Activated T-cell treated with anti-CD3 and anti-CD28 coated beads, Interleukin-2, amount 50 U/mL, for 72 hours (primary cell): ENCODE measurements around the gene WDR7. TPM values are rescaled to one million over a fixed set of nuclear protein-coding genes. Genes with fewer than 3 reads are reported as not detected.

Source experiments
- ATAC-seq, 2 donors: fragments of 150-1000 bp; cut with Tn5 transposase; replicated peaks in 1 of 2; 2 replicates each; pipeline ENCODE4 v1.10.0; 2021; ENCODE audit warnings: moderate library complexity in 2 of 2, mild to moderate bottlenecking in 1 of 2
- DNase-seq, 2 donors: peaks; one replicate each; pipeline ENCODE4 v3.0.0; 2021 to 2022; ENCODE audit warnings: mixed read lengths in 1 of 2
- H3K27ac Mint-ChIP-seq: one replicate; pipeline ENCODE4 v1.8.0; 2022; ENCODE audit warnings: mild to moderate bottlenecking, moderate library complexity, mixed read lengths
- H3K27me3 Mint-ChIP-seq: one replicate; pipeline ENCODE4 v1.8.0; 2022; ENCODE audit warnings: low read depth, mixed read lengths
- H3K36me3 Mint-ChIP-seq, 2 donors: one replicate each; pipeline ENCODE4 v1.8.0; 2022; ENCODE audit warnings: mixed read lengths in 2 of 2, mild to moderate bottlenecking in 1 of 2; ENCODE audit not compliant: insufficient read depth in 2 of 2
- H3K4me1 Mint-ChIP-seq: one replicate; pipeline ENCODE4 v1.8.0; 2022; ENCODE audit warnings: low read depth, mixed read lengths
- H3K4me3 Mint-ChIP-seq, 2 donors: one replicate each; pipeline ENCODE4 v1.8.0; 2022; ENCODE audit warnings: mild to moderate bottlenecking in 2 of 2, mixed read lengths in 2 of 2, moderate library complexity in 2 of 2
- H3K9me3 Mint-ChIP-seq, 2 donors: one replicate each; pipeline ENCODE4 v1.8.0; 2022; ENCODE audit warnings: mixed read lengths in 2 of 2
- total RNA-seq, 2 donors: library from RNA; stranded (reverse); gene quantifications; one replicate each; pipeline ENCODE4 v1.2.3, GENCODE V29; 2022

WDR7 gene
- total RNA-seq, 2 donors from 2014 or later: 25.6 to 25.9 TPM

- peaks cover 7% of the 10 kb centered on the region for H3K27me3 Mint-ChIP-seq
- no peak for ATAC-seq
- no peaks in the 10 kb centered on the region for H3K36me3 Mint-ChIP-seq
- no peak for DNase-seq
- no peak overlapping the region for H3K4me3 Mint-ChIP-seq
- no peak overlapping the region for H3K27ac Mint-ChIP-seq
- no peaks in the 10 kb centered on the region for H3K4me1 Mint-ChIP-seq
- peaks cover 4 to 5% of the 10 kb centered on the region in 2 donors for H3K9me3 Mint-ChIP-seq
Observed at GRCh38 chr18:57048859-57049258, 397.7 kb downstream of the WDR7 start.

GRCh38 chr18:57050310-57050949, 399.3 kb downstream of the WDR7 start:
- Mint-ChIP-seq H3K27ac (no peak overlapping the region), H3K4me3 (no peak overlapping the region), H3K4me1 (no peaks in the 10 kb centered on the region), H3K36me3 (peaks cover 0 to 2% of the 10 kb centered on the region in 2 donors), H3K27me3 (peaks cover 10% of the 10 kb centered on the region), H3K9me3 (peaks cover 4% of the 10 kb centered on the region in 2 donors)
- no peak for ATAC-seq
- DNase-seq: no peak

- Mint-ChIP-seq H3K9me3 (peaks cover 2 to 3% of the 10 kb centered on the region in 2 donors), H3K27ac (no peak overlapping the region), H3K4me3 (no peak overlapping the region), H3K36me3 (peaks cover 0 to 4% of the 10 kb centered on the region in 2 donors), H3K27me3 (peaks cover 17% of the 10 kb centered on the region), H3K4me1 (no peaks in the 10 kb centered on the region)
- ATAC-seq (no peak), DNase-seq (no peak)
Observed at GRCh38 chr18:57051021-57051656, 400.0 kb downstream of the WDR7 start.

DNA sequence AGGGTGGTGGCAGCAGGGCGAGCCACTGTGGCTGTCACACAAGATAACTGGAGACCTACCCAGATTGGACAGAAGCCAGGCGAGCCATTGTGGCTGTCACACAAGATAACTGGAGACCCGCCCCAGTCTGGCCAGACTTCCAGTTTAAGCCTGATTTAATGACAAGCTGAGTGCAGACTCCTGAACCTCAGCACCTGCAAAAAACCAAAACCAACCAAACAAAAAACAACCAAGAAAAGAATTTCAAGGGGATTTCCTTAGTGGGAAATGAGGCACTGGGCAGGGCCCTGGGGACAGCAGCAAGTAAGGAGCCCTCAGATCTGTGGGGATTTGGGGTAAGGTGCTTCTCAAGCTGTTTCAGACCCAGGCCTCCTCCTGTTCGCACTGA, 400.5 kb downstream of the WDR7 start:
- Mint-ChIP-seq H3K27ac (no peak overlapping the region), H3K4me1 (no peaks in the 10 kb centered on the region), H3K27me3 (peaks cover 17% of the 10 kb centered on the region), H3K4me3 (no peak overlapping the region), H3K36me3 (peaks cover 0 to 4% of the 10 kb centered on the region in 2 donors), H3K9me3 (peaks cover 2 to 3% of the 10 kb centered on the region in 2 donors)
- ATAC-seq: peak in 1 of 2 donors; percentile 32
- DNase-seq: no peak

DNA sequence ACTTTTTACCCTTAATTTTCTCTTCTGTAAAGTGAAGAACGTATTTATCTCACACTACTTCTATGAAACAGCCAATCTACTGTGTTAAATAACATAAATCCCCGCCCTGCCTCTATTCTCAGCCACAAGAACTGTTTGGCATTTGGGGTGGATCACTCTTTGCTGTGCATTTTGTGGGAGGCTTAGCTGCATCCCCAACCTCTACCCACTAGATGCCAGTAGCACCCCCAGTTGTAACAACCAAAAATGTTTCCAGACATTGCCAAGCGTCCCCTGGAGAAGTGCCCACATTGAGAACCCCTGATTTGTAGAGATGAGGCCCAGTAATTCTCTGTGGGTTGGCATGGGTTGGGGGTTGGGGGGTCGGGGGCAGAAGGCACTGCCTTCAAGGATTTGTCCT, 401.0 kb downstream of the WDR7 start:
- Mint-ChIP-seq H3K27me3 (peaks cover 17% of the 10 kb centered on the region), H3K27ac (no peak overlapping the region), H3K9me3 (peaks cover 0 to 3% of the 10 kb centered on the region in 2 donors), H3K36me3 (peaks cover 0 to 4% of the 10 kb centered on the region in 2 donors), H3K4me1 (no peaks in the 10 kb centered on the region), H3K4me3 (no peak overlapping the region)
- DNase-seq (no peak), ATAC-seq (no peak)

- H3K4me1 Mint-ChIP-seq: peaks cover 5% of the 10 kb centered on the region
- H3K9me3 Mint-ChIP-seq: peaks cover 0 to 3% of the 10 kb centered on the region in 2 donors
- no peak overlapping the region for H3K27ac Mint-ChIP-seq
- no peak overlapping the region for H3K4me3 Mint-ChIP-seq
- DNase-seq (no peak), ATAC-seq (no peak)
- H3K36me3 Mint-ChIP-seq: peaks cover 0 to 4% of the 10 kb centered on the region in 2 donors
- peaks cover 17% of the 10 kb centered on the region for H3K27me3 Mint-ChIP-seq
Observed at GRCh38 chr18:57052759-57053158, 401.6 kb downstream of the WDR7 start.

GRCh38 chr18:57054891-57055290, 403.7 kb downstream of the WDR7 start:
- no peak overlapping the region for H3K4me3 Mint-ChIP-seq
- H3K27ac Mint-ChIP-seq: no peak overlapping the region
- ATAC-seq: no peak
- H3K36me3 Mint-ChIP-seq: peaks cover 0 to 4% of the 10 kb centered on the region in 2 donors
- peaks cover 13% of the 10 kb centered on the region for H3K4me1 Mint-ChIP-seq
- peaks cover 23% of the 10 kb centered on the region for H3K27me3 Mint-ChIP-seq
- H3K9me3 Mint-ChIP-seq: peaks cover 0 to 3% of the 10 kb centered on the region in 2 donors
- no peak for DNase-seq

DNA sequence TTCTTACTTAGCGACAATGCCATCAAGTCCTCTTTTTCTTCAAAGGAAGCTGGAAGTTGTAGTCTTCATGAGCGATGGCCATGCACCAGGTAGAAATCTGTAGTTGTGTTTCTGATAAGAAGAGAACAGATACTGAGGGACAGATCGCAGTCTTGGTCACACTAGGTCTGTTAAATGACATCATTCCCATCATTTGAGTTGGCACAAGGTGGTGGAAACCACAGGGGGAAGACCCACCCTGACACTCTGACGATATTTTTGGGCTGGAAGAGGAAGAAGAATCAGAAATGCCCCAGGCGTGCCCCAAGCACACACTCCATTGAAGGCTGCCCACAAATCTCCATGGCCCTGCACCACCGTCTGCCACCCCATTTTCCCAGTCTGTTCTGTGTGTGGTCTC, 406.7 kb downstream of the WDR7 start:
- Mint-ChIP-seq H3K9me3 (peaks cover 0 to 3% of the 10 kb centered on the region in 2 donors), H3K27me3 (peaks cover 23% of the 10 kb centered on the region), H3K27ac (no peak overlapping the region), H3K36me3 (peaks cover 0 to 4% of the 10 kb centered on the region in 2 donors), H3K4me3 (no peak overlapping the region), H3K4me1 (peaks cover 13% of the 10 kb centered on the region)
- DNase-seq: peak; percentile 33 to 51
- peak; percentile 95 to 97 for ATAC-seq

- peaks cover 0 to 4% of the 10 kb centered on the region in 2 donors for H3K36me3 Mint-ChIP-seq
- H3K4me3 Mint-ChIP-seq: no peak overlapping the region
- no peak overlapping the region for H3K27ac Mint-ChIP-seq
- peaks cover 23% of the 10 kb centered on the region for H3K27me3 Mint-ChIP-seq
- no peak for ATAC-seq
- peaks cover 0 to 3% of the 10 kb centered on the region in 2 donors for H3K9me3 Mint-ChIP-seq
- H3K4me1 Mint-ChIP-seq: peaks cover 13% of the 10 kb centered on the region
- DNase-seq: no peak
Observed at GRCh38 chr18:57058734-57059133, 407.6 kb downstream of the WDR7 start.

DNA sequence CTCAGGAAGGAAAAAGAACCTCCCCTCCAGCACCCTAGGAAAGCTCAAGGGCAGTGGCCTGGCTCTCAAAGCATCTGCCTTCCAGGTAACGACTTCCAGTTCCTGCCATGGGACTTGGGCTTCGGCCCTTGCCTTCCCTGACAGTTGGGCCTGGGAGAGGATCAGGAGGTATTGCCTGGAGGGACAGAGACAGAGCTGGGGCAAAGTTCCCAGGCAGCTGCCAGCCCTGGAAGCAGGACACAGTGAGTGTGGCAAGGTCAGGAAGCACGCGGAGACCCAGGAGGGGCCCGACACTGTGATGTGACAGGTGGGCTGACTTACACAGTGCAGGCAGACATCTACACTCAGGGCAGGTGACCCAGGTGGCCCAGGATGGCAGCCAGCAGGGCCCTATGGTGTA, 408.2 kb downstream of the WDR7 start:
- H3K27me3 Mint-ChIP-seq: peaks cover 23% of the 10 kb centered on the region
- H3K9me3 Mint-ChIP-seq: peaks cover 0 to 3% of the 10 kb centered on the region in 2 donors
- DNase-seq (no peak), ATAC-seq (no peak)
- H3K4me1 Mint-ChIP-seq: peaks cover 13% of the 10 kb centered on the region
- no peak overlapping the region for H3K27ac Mint-ChIP-seq
- no peak overlapping the region for H3K4me3 Mint-ChIP-seq
- peaks cover 0 to 3% of the 10 kb centered on the region in 2 donors for H3K36me3 Mint-ChIP-seq

- DNase-seq (no peak), ATAC-seq (no peak)
- H3K4me3 Mint-ChIP-seq: no peak overlapping the region
- H3K27me3 Mint-ChIP-seq: peaks cover 10% of the 10 kb centered on the region
- peaks cover 0 to 2% of the 10 kb centered on the region in 2 donors for H3K36me3 Mint-ChIP-seq
- H3K9me3 Mint-ChIP-seq: peaks cover 0 to 3% of the 10 kb centered on the region in 2 donors
- H3K27ac Mint-ChIP-seq: no peak overlapping the region
- peaks cover 13% of the 10 kb centered on the region for H3K4me1 Mint-ChIP-seq
Observed at GRCh38 chr18:57060814-57061213, 409.7 kb downstream of the WDR7 start.

GRCh38 chr18:57062178-57062577, 411.0 kb downstream of the WDR7 start:
- Mint-ChIP-seq H3K4me3 (no peak overlapping the region), H3K4me1 (peaks cover 13% of the 10 kb centered on the region), H3K27ac (no peak overlapping the region), H3K27me3 (peaks cover 6% of the 10 kb centered on the region), H3K9me3 (no peaks in the 10 kb centered on the region), H3K36me3 (no peaks in the 10 kb centered on the region)
- ATAC-seq (no peak), DNase-seq (no peak)

- no peaks in the 10 kb centered on the region for H3K36me3 Mint-ChIP-seq
- H3K9me3 Mint-ChIP-seq: no peaks in the 10 kb centered on the region
- H3K4me3 Mint-ChIP-seq: no peak overlapping the region
- DNase-seq (no peak), ATAC-seq (no peak)
- no peak overlapping the region for H3K27ac Mint-ChIP-seq
- H3K4me1 Mint-ChIP-seq: peaks cover 8% of the 10 kb centered on the region
- H3K27me3 Mint-ChIP-seq: peaks cover 6% of the 10 kb centered on the region
Observed at GRCh38 chr18:57062844-57063243, 411.7 kb downstream of the WDR7 start.
